HL-60 (cell line): ENCODE results near the gene IL4.

Source experiments
- TF ChIP-seq, protein P1 (sequence below): IDR thresholded peaks from one replicate; pipeline ENCODE4 v1.5.1; 2011; ENCODE audit warnings: low read length, control low read depth, inconsistent platforms; ENCODE audit not compliant: insufficient read depth
- TF ChIP-seq, protein P2 (sequence below): IDR thresholded peaks from 2 replicates; pipeline ENCODE4 v1.6.1; 2012; ENCODE audit warnings: low read depth; ENCODE audit not compliant: insufficient replicate concordance

DNA sequence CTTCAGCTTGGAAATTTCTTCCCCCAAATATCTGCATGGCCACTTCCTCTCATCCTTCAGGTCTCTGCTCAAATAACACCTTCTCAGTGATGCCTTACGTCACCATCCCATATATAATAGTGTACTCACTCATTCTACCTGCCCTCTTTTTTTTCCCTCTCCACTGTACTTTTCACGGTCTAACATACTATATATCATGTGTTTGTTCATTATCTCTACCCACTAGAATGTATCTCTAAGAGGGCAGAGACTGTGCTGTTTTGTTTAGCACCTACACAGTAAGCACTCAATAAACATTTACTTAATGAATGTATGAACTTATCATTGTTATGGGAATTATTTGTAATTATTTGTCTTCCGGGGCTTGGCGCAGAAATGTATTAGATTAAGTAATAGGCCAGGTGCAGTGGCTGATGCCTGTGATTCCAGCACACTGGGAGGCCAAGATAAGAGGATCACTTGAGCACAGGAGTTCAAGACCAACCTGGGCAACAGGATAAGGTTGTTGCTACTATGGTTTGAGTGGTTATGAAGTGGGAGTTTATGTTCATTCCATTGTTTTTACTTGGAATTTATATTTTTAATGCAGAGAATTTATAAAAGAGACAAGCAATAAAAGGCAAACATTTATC is 21.8 kb upstream of the IL4 start:
- TF ChIP-seq, protein P1, sequence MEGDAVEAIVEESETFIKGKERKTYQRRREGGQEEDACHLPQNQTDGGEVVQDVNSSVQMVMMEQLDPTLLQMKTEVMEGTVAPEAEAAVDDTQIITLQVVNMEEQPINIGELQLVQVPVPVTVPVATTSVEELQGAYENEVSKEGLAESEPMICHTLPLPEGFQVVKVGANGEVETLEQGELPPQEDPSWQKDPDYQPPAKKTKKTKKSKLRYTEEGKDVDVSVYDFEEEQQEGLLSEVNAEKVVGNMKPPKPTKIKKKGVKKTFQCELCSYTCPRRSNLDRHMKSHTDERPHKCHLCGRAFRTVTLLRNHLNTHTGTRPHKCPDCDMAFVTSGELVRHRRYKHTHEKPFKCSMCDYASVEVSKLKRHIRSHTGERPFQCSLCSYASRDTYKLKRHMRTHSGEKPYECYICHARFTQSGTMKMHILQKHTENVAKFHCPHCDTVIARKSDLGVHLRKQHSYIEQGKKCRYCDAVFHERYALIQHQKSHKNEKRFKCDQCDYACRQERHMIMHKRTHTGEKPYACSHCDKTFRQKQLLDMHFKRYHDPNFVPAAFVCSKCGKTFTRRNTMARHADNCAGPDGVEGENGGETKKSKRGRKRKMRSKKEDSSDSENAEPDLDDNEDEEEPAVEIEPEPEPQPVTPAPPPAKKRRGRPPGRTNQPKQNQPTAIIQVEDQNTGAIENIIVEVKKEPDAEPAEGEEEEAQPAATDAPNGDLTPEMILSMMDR, result no peak
- TF ChIP-seq, protein P2, sequence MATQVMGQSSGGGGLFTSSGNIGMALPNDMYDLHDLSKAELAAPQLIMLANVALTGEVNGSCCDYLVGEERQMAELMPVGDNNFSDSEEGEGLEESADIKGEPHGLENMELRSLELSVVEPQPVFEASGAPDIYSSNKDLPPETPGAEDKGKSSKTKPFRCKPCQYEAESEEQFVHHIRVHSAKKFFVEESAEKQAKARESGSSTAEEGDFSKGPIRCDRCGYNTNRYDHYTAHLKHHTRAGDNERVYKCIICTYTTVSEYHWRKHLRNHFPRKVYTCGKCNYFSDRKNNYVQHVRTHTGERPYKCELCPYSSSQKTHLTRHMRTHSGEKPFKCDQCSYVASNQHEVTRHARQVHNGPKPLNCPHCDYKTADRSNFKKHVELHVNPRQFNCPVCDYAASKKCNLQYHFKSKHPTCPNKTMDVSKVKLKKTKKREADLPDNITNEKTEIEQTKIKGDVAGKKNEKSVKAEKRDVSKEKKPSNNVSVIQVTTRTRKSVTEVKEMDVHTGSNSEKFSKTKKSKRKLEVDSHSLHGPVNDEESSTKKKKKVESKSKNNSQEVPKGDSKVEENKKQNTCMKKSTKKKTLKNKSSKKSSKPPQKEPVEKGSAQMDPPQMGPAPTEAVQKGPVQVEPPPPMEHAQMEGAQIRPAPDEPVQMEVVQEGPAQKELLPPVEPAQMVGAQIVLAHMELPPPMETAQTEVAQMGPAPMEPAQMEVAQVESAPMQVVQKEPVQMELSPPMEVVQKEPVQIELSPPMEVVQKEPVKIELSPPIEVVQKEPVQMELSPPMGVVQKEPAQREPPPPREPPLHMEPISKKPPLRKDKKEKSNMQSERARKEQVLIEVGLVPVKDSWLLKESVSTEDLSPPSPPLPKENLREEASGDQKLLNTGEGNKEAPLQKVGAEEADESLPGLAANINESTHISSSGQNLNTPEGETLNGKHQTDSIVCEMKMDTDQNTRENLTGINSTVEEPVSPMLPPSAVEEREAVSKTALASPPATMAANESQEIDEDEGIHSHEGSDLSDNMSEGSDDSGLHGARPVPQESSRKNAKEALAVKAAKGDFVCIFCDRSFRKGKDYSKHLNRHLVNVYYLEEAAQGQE, result no peak
